PC-9 (cell line): ENCODE measurements around the gene MMP24.

Experiments
- CTCF ChIP-seq: fragments of 200-600 bp; sonication (generic); conservative IDR thresholded peaks from 2 replicates; pipeline ENCODE4 v1.6.1; 2017; ENCODE audit warnings: mixed run types, antibody characterized with exemption, mild to moderate bottlenecking, moderate library complexity
- EZH2 ChIP-seq: fragments of 200-600 bp; sonication (generic); IDR thresholded peaks from 2 replicates; pipeline ENCODE4 v1.8.0; 2017; ENCODE audit warnings: antibody characterized with exemption, low read depth

- TF ChIP-seq CTCF (no peak), EZH2 (no peak)
These were observed 38.8 kb upstream of the MMP24 start for GRCh38 chr20:35187584-35188190.
